H1 (cell line): ENCODE data around the gene POLR2F.

Source experiments
- CHD1 ChIP-seq: IDR thresholded peaks from 2 replicates; pipeline ENCODE4 v1.6.1; 2012; ENCODE audit warnings: low read depth, low read length, improper control_type of control experiment
- EP300 ChIP-seq, 2 experiments: IDR thresholded peaks; 1 replicate in 1 of 2; 2 replicates in 1 of 2; pipeline ENCODE4 v1.6.1; 2011 to 2012; ENCODE audit warnings: low read depth in 2 of 2, low read length in 2 of 2, mild to moderate bottlenecking in 2 of 2, borderline replicate concordance in 1 of 2, inconsistent platforms in 1 of 2, moderate library complexity in 1 of 2
- TF ChIP-seq, protein P1 (sequence below), 3 experiments: IDR thresholded peaks; 1 replicate in 2 of 3; 2 replicates in 1 of 3; pipeline versions ENCODE4 v1.5.1 to v1.6.1; 2011; ENCODE audit warnings: low read length in 3 of 3, mild to moderate bottlenecking in 3 of 3, inconsistent platforms in 2 of 3, low read depth in 1 of 3, moderate library complexity in 1 of 3; ENCODE audit not compliant: insufficient read depth in 1 of 3; ENCODE audit errors: control extremely low read depth in 1 of 3

DNA sequence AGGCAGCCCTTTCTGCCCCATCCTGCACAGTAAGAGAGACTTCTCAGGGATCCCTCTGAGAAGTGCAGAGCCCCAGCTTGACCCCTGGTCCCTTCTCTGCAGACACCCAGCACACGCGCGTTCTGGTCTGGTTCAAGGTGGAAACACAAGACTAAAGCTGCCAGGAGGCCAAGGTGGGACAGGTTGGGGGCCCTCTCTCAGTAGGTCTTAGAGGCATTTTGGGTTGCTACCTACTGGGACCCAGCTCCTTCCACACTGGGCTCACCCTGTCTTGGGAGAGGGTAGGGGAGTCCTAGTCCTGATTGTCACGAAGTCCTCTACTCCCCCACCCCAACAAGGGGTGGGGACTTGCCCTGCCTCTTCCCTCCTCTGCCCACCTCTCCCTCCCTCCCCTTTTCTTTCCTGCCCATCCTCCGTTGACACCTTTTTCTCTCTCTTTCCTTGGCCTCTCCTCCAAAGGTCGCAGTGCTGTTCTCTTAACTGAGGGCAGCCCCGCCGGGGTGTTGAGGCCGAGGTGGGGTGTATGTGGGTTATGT, 31.6 kb downstream of the POLR2F start:
- TF ChIP-seq EP300 (IDR thresholded peaks at IDR 0.05; ENCODE audit: borderline replicate concordance in 1 of 2, low read depth in 2 of 2, low read length in 2 of 2) (no peak), CHD1 (no peak)
- TF ChIP-seq, protein P1, sequence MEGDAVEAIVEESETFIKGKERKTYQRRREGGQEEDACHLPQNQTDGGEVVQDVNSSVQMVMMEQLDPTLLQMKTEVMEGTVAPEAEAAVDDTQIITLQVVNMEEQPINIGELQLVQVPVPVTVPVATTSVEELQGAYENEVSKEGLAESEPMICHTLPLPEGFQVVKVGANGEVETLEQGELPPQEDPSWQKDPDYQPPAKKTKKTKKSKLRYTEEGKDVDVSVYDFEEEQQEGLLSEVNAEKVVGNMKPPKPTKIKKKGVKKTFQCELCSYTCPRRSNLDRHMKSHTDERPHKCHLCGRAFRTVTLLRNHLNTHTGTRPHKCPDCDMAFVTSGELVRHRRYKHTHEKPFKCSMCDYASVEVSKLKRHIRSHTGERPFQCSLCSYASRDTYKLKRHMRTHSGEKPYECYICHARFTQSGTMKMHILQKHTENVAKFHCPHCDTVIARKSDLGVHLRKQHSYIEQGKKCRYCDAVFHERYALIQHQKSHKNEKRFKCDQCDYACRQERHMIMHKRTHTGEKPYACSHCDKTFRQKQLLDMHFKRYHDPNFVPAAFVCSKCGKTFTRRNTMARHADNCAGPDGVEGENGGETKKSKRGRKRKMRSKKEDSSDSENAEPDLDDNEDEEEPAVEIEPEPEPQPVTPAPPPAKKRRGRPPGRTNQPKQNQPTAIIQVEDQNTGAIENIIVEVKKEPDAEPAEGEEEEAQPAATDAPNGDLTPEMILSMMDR (IDR thresholded peaks at IDR 0.05; ENCODE audit: control extremely low read depth in 1 of 3, insufficient read depth in 1 of 3, low read depth in 1 of 3, low read length in 3 of 3), result no peak
